Left colon (tissue), 2 donors: ENCODE results near the gene FCAMR. TPM values are rescaled to one million over a fixed set of nuclear protein-coding genes. Genes with fewer than 3 reads are reported as not detected.

Experiments used
- ATAC-seq: fragments of 200-7000 bp; cut with Tn5 transposase; one replicate; pipeline ENCODE4 v1.9.1; 2020; ENCODE audit warnings: mild to moderate bottlenecking, moderate library complexity
- DNase-seq, 2 donors: peaks; one replicate each; pipeline ENCODE4 v3.0.0-alpha.2; 2020
- intact Hi-C, 2 donors: fragments of 100-400 bp; cut with DNase I in 1 of 2; cut with micrococcal nuclease in 1 of 2; formaldehyde crosslinking; loops; one replicate each; pipeline versions ENCODE4 v1.11.2 to v1.14.0; 2022; cut with DNase I, micrococcal nuclease
- total RNA-seq, 2 donors: library from RNA; stranded (reverse); fragmentation: NEBNext Ultra II Directional; extraction: Animal tissue kit (Norgen Biotek cat#: 25700); gene quantifications; one replicate each; pipeline ENCODE4 v1.2.1, GENCODE V29; 2021
- donor health status: DM: no; HTN: no; CAD: no.
- donor health status: DM: yes; HTN: yes; CAD: no.

The FCAMR gene
- total RNA-seq, 2 donors from 2014 or later = 0.53 to 1.0 TPM

GRCh38 chr1:207001492-207002245 is 31.4 kb upstream of the FCAMR start:
- ATAC-seq (peak; percentile 87), DNase-seq (no peak)
- intact Hi-C loops = no loop called here

GRCh38 chr1:207000651-207001291 is 30.5 kb upstream of the FCAMR start:
- DNase-seq (no peak), ATAC-seq (no peak)
- intact Hi-C loops = no loop called here

- no peak for DNase-seq
- ATAC-seq = no peak
- intact Hi-C loops = no loop called here
Measured at GRCh38 chr1:206998816-206999215, 28.6 kb upstream of the FCAMR start.

- intact Hi-C loops = no loop called here
Measured at GRCh38 chr1:206992790-206993189, 22.5 kb upstream of the FCAMR start.

GRCh38 chr1:206987873-206988272 is 17.6 kb upstream of the FCAMR start:
- no peak for ATAC-seq
- no peak for DNase-seq
- intact Hi-C loops = no loop called here

More at GRCh38 chr1:206992790-206993189, 22.5 kb upstream of the FCAMR start:
- DNase-seq (no peak), ATAC-seq (peak; percentile 49)

- intact Hi-C loops = no loop called here
- ATAC-seq = no peak
- no peak for DNase-seq
Measured at GRCh38 chr1:206986885-206987284, 16.6 kb upstream of the FCAMR start.

GRCh38 chr1:206986402-206986801 is 16.1 kb upstream of the FCAMR start:
- intact Hi-C loops = no loop called here
- DNase-seq = no peak
- ATAC-seq = no peak

- intact Hi-C loops = no loop called here
- no peak for DNase-seq
- peak; percentile 59 for ATAC-seq
Measured at GRCh38 chr1:206985162-206985749, 15.0 kb upstream of the FCAMR start.

- ATAC-seq = peak; percentile 55
- intact Hi-C loops = no loop called here
- peak in 1 of 2 donors; percentile 76 for DNase-seq
Measured at GRCh38 chr1:206982216-206982615, 12.0 kb upstream of the FCAMR start.

- intact Hi-C loops = no loop called here
- DNase-seq = no peak
- peak; percentile 66 for ATAC-seq
Measured at GRCh38 chr1:206979379-206980043, 9.3 kb upstream of the FCAMR start.

- peak; percentile 73 for ATAC-seq
- intact Hi-C loops = no loop called here
- no peak for DNase-seq
Measured at GRCh38 chr1:206978259-206978658, 8.0 kb upstream of the FCAMR start.

- DNase-seq (peak; percentile 64 to 68), ATAC-seq (peak; percentile 50)
- intact Hi-C loops = no loop called here
Measured at GRCh38 chr1:206975306-206975705, 5.0 kb upstream of the FCAMR start.

GRCh38 chr1:206974140-206974539 is 3.9 kb upstream of the FCAMR start:
- ATAC-seq (no peak), DNase-seq (no peak)
- intact Hi-C loops = no loop called here

GRCh38 chr1:206972728-206973127 is 2.5 kb upstream of the FCAMR start:
- intact Hi-C loops = no loop called here
- DNase-seq (no peak), ATAC-seq (peak; percentile 56)

- intact Hi-C loops = no loop called here
- DNase-seq = peak in 1 of 2 donors; percentile 21
- ATAC-seq = no peak
Measured at GRCh38 chr1:206971029-206971655, 882 bp upstream of the FCAMR start.

- ATAC-seq = peak; percentile 84
- peak; percentile 73 to 86 for DNase-seq
- intact Hi-C loops = no loop called here
Measured at GRCh38 chr1:206969090-206969489, 1.2 kb downstream of the FCAMR start.

- DNase-seq (peak in 1 of 2 donors; percentile 24), ATAC-seq (peak; percentile 12)
- intact Hi-C loops = no loop called here
Measured at GRCh38 chr1:206967096-206967849, 3.0 kb downstream of the FCAMR start.

GRCh38 chr1:206965781-206966180 is 4.5 kb downstream of the FCAMR start:
- ATAC-seq = no peak

More at GRCh38 chr1:206965781-206966180, 4.5 kb downstream of the FCAMR start:
- intact Hi-C loops = no loop called here
- DNase-seq = peak in 1 of 2 donors; percentile 18
